ACC112 (cell line): ENCODE measurements around the gene IGSF21.

Experiments
- H2AFZ ChIP-seq: fragments of 200-600 bp; sonication (generic); one replicate; pipeline ENCODE4 v1.6.0; 2017; ENCODE audit warnings: antibody characterized with exemption, low read length; ENCODE audit not compliant: unreplicated experiment
- H3K27ac ChIP-seq: fragments of 200-600 bp; sonication (generic); 2 replicates; pipeline ENCODE4 v1.5.1; 2014; ENCODE audit warnings: low read depth, mild to moderate bottlenecking, antibody characterized with exemption, low read length, moderate library complexity
- H3K27me3 ChIP-seq: fragments of 200-600 bp; sonication (generic); 2 replicates; pipeline ENCODE4 v1.6.1; 2014; ENCODE audit warnings: mild to moderate bottlenecking, antibody characterized with exemption, low read length, moderate library complexity, mixed read lengths; ENCODE audit not compliant: insufficient read depth
- H3K36me3 ChIP-seq: fragments of 200-600 bp; sonication (generic); 2 replicates; pipeline ENCODE4 v1.6.1; 2016; ENCODE audit warnings: mild to moderate bottlenecking, antibody characterized with exemption, low read length, moderate library complexity, mixed read lengths; ENCODE audit not compliant: insufficient read depth
- H3K4me1 ChIP-seq: fragments of 200-600 bp; sonication (generic); one replicate; pipeline ENCODE4 v1.6.1; 2016; ENCODE audit warnings: low read length, mixed read lengths; ENCODE audit not compliant: insufficient read depth, unreplicated experiment, control insufficient read depth
- H3K4me3 ChIP-seq: fragments of 200-600 bp; sonication (generic); 2 replicates; pipeline ENCODE4 v1.5.1; 2014; ENCODE audit warnings: mild to moderate bottlenecking, low read depth, low read length
- H3K79me2 ChIP-seq: fragments of 200-600 bp; sonication (generic); one replicate; pipeline ENCODE4 v1.6.0; 2016; ENCODE audit warnings: low read length; ENCODE audit not compliant: control insufficient read depth, unreplicated experiment, insufficient read depth

IGSF21 gene

DNA sequence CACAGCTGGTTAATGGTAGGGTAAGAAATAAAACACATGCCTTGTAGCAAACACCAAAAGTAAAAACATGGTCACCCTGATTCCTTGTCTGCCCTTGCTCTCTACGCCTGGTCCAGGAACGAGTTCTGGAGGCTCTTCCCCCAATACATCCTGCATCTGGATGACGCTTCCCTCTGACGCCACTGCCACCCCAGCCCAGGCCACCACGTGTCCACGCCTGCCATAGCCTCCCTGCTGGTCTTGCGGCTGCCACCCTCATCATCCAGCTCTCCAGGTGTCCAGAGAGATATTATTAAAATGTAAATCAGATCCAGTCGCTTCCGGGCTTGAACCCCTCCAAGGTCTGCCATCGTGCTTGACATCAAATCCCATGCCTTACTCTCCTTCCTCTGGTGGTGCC, 39.3 kb downstream of the IGSF21 start:
- Histone ChIP-seq H3K36me3 (no peaks in the 10 kb centered on the region), H3K27ac (no peak overlapping the region), H3K4me1 (no peaks in the 10 kb centered on the region), H3K27me3 (no peaks in the 10 kb centered on the region), H3K4me3 (no peak overlapping the region), H3K79me2 (no peaks in the 10 kb centered on the region), H2AFZ (no peak overlapping the region)

DNA sequence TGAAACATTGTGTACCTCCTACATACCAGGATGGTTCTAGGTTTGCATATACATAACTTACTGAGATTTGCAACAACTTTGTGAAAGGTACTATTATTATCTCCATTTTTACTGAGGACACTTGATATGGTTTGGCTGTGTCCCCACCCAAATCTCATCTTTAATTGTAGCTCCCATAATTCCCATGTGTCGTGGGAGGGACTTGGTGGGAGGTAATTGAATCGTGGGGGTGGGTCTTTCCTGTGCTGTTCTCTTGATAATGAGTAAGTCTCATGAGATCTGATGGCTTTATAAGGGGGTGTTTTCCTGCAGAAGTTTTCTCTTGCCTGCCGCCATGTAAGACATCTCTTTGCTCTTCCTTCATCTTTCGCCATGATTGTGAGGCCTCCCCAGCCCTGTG, 40.1 kb downstream of the IGSF21 start:
- Histone ChIP-seq H3K79me2 (no peaks in the 10 kb centered on the region), H3K4me1 (no peaks in the 10 kb centered on the region), H3K36me3 (no peaks in the 10 kb centered on the region), H3K27me3 (no peaks in the 10 kb centered on the region), H3K27ac (no peak overlapping the region), H3K4me3 (no peak overlapping the region), H2AFZ (no peak overlapping the region)

- H3K27ac ChIP-seq: no peak overlapping the region
- no peaks in the 10 kb centered on the region for H3K36me3 ChIP-seq
- no peaks in the 10 kb centered on the region for H3K4me1 ChIP-seq
- no peaks in the 10 kb centered on the region for H3K79me2 ChIP-seq
- H2AFZ ChIP-seq: no peak overlapping the region
- no peaks in the 10 kb centered on the region; the same call in 1 of the 2 replicates for H3K27me3 ChIP-seq
- H3K4me3 ChIP-seq: no peak overlapping the region
These were observed 40.9 kb downstream of the IGSF21 start for GRCh38 chr1:18148461-18148860.

- Histone ChIP-seq H3K4me3 (no peak overlapping the region), H3K79me2 (no peaks in the 10 kb centered on the region), H3K4me1 (no peaks in the 10 kb centered on the region), H3K36me3 (no peaks in the 10 kb centered on the region), H3K27ac (no peak overlapping the region), H3K27me3 (no peaks in the 10 kb centered on the region; the same call in 1 of the 2 replicates), H2AFZ (no peak overlapping the region)
These were observed 41.5 kb downstream of the IGSF21 start for GRCh38 chr1:18149027-18149641.

GRCh38 chr1:18151436-18152122, 44.0 kb downstream of the IGSF21 start:
- Histone ChIP-seq H3K79me2 (no peaks in the 10 kb centered on the region), H3K4me3 (no peak overlapping the region), H3K36me3 (no peaks in the 10 kb centered on the region), H2AFZ (no peak overlapping the region), H3K4me1 (no peaks in the 10 kb centered on the region), H3K27me3 (no peaks in the 10 kb centered on the region; the same call in 1 of the 2 replicates), H3K27ac (no peak overlapping the region)

DNA sequence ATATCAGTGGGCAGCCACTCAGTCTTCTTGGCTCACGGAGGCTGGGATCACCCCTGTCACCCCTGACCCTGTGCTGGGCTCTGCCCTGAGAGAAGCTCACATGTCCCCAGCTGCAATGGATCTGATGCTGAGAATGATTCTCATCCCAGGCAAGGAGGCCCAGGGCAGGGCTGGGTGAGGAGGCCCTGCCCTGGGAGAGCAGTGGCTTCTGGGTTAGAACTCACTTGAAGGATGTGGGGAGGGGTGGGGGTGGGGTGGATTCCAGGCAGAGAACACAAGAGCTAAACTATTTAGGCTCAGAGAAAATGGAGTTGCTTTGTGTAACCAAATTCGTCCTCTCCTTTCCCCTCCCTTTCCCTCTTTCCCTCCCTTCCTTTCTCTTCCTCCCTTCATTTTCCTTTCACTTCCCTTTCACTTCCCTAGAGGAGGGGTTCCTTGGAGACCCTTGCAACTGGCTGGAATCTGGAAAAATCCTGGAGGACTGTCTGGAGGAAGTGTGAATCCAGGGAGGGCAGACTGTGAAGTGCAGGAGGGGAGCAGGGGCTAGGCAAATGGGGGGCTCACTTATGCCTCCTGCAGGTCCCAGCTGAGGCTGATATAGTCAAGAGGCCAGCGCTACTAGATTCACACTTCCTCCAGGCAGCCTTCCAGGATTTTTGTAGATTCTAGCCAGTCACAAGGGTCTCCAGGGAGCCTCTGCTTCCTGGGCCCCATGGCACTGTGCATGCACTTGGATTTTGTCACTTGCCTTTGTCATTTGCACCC, 47.0 kb downstream of the IGSF21 start:
- no peak overlapping the region for H2AFZ ChIP-seq
- no peak overlapping the region for H3K27ac ChIP-seq
- no peaks in the 10 kb centered on the region for H3K79me2 ChIP-seq
- H3K36me3 ChIP-seq: no peaks in the 10 kb centered on the region
- H3K4me1 ChIP-seq: no peaks in the 10 kb centered on the region
- no peaks in the 10 kb centered on the region; the same call in 1 of the 2 replicates for H3K27me3 ChIP-seq
- no peak overlapping the region for H3K4me3 ChIP-seq

DNA sequence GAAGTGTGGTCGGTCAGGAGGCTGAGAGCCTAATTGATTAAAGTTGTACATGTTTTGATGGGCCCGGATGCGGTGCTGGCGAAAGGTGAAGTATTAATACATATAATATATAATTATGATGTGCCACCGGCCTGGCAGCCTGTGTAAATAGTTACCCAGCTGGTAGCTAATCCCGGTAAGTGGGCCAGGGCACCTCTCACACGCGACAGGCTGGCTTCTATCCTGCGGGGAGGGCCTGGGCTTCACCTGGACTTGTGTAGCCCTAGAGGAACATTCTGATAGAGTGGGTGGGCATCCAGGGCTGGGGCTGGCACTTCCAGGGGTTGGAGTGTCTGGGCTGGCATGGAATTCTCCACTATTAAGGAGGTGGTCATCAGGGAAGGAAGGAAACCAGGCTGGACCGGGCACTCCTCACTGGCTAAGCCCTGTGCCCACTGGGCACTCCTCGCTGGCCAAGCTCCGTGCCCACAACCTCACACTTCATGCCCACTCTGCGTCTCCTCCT, 48.3 kb downstream of the IGSF21 start:
- Histone ChIP-seq H3K27ac (no peak overlapping the region), H3K4me1 (no peaks in the 10 kb centered on the region), H3K79me2 (no peaks in the 10 kb centered on the region), H3K36me3 (no peaks in the 10 kb centered on the region), H3K27me3 (no peaks in the 10 kb centered on the region; the same call in 1 of the 2 replicates), H3K4me3 (no peak overlapping the region), H2AFZ (no peak overlapping the region)

DNA sequence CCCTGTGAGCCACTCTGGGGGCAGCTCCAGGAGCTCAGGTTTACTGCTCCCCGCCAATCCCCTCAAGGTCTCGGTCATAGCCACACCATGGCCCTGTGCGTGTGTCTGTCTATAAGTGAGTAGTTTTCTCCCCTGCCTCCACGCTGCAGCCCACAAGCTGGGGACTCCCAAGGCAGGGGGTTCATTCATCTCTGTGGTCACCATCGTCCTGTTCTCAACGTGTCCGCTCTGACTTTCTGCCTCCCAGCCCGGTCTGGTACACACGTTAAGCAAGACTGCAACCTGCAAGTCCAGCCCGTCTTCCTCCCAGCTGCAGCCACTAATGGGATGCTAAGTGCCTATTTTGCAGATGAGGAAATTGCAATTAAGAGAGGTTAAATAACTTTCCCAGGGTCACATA, 49.8 kb downstream of the IGSF21 start:
- Histone ChIP-seq H2AFZ (no peak overlapping the region), H3K27ac (no peak overlapping the region), H3K27me3 (no peaks in the 10 kb centered on the region; the same call in 1 of the 2 replicates), H3K36me3 (no peaks in the 10 kb centered on the region), H3K4me1 (no peaks in the 10 kb centered on the region), H3K79me2 (no peaks in the 10 kb centered on the region), H3K4me3 (no peak overlapping the region)

DNA sequence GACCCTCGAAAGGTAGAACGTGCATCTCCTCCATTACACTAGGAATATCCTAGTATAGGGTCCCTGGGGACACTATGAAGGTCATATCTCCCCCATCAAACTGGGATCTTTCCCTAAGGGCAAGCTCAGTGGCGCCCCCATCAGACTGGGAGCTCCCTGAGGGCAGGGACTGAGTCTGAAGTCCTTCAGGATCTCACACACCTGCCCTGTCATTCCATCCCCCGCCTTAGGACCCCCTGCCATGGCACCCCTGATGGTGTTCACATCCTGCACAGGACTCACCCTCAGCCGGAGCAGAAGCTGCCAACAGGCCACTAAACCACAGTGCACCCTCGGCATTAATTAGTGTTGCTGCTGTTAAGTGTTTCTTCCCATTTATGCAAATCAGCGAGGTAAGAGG, 50.4 kb downstream of the IGSF21 start:
- Histone ChIP-seq H3K4me1 (no peaks in the 10 kb centered on the region), H3K36me3 (no peaks in the 10 kb centered on the region), H3K27ac (no peak overlapping the region), H3K4me3 (no peak overlapping the region), H3K27me3 (no peaks in the 10 kb centered on the region), H3K79me2 (no peaks in the 10 kb centered on the region), H2AFZ (no peak overlapping the region)

- no peaks in the 10 kb centered on the region for H3K4me1 ChIP-seq
- H3K36me3 ChIP-seq: no peaks in the 10 kb centered on the region
- H3K4me3 ChIP-seq: no peak overlapping the region
- no peaks in the 10 kb centered on the region for H3K79me2 ChIP-seq
- H2AFZ ChIP-seq: no peak overlapping the region
- H3K27ac ChIP-seq: no peak overlapping the region
- H3K27me3 ChIP-seq: no peaks in the 10 kb centered on the region
These were observed 51.1 kb downstream of the IGSF21 start for GRCh38 chr1:18158714-18159113.
